HEK293 (cell line): ENCODE measurements around the gene MICAL3.

Experiments
- CTCF ChIA-PET: fragments of 350-600 bp; formaldehyde crosslinking; extraction: SDS; loops from one replicate; lab custom pipeline; 2021; ENCODE audit warnings: antibody characterized with exemption; lab: Yijun Ruan, JAX
- POLR2A ChIA-PET: fragments of 300-600 bp; formaldehyde crosslinking; extraction: SDS; loops from one replicate; lab custom pipeline; 2020; ENCODE audit warnings: antibody characterized with exemption, inconsistent platforms; lab: Yijun Ruan, JAX
- H3K27ac ChIP-seq: fragments of 200-500 bp; sonication (Bioruptor generic); 2 replicates; pipeline ENCODE4 v1.5.1; 2014; ENCODE audit warnings: low read depth, low read length, control low read depth, inconsistent platforms; ENCODE audit errors: extremely low read depth
- H3K36me3 ChIP-seq, 2 experiments: fragments of 200-500 bp in 1 of 2; sonication (Bioruptor generic) in 1 of 2; 1 replicate in 1 of 2; 2 replicates in 1 of 2; pipeline ENCODE4 v1.5.1; 2014 to 2017; ENCODE audit warnings: inconsistent platforms in 2 of 2, low read length in 2 of 2; ENCODE audit not compliant: control insufficient read depth in 2 of 2, insufficient read depth in 1 of 2
- H3K4me1 ChIP-seq: fragments of 200-500 bp; sonication (Bioruptor generic); 2 replicates; pipeline ENCODE4 v1.5.1; 2014; ENCODE audit warnings: mild to moderate bottlenecking, low read length, inconsistent platforms; ENCODE audit not compliant: control insufficient read depth, insufficient read depth
- H3K4me3 ChIP-seq: 2 replicates; pipeline ENCODE4 v1.5.1; 2011; ENCODE audit warnings: low read depth, mild to moderate bottlenecking, control low read depth, low read length, moderate library complexity
- H3K9me3 ChIP-seq: fragments of 200-500 bp; sonication (Bioruptor generic); 2 replicates; pipeline ENCODE4 v1.5.1; 2014; ENCODE audit warnings: low read depth, low read length, inconsistent platforms; ENCODE audit not compliant: control insufficient read depth, insufficient read depth
- HOXA7 ChIP-seq: sonication (generic); formaldehyde crosslinking; IDR thresholded peaks from 2 replicates; pipeline ENCODE4 v1.8.1; 2022; ENCODE audit warnings: missing genetic modification reagents, borderline replicate concordance
- KLF1 ChIP-seq: fragments of 450-650 bp; formaldehyde crosslinking; IDR thresholded peaks from 2 replicates; pipeline ENCODE4 v1.5.1; 2016; ENCODE audit warnings: missing biosample characterization, missing genetic modification characterization
- KLF16 ChIP-seq: fragments of 450-650 bp; formaldehyde crosslinking; IDR thresholded peaks from 2 replicates; pipeline ENCODE4 v1.5.1; 2017; ENCODE audit warnings: missing biosample characterization, missing genetic modification characterization
- PBX3 ChIP-seq: sonication (generic); formaldehyde crosslinking; IDR thresholded peaks from 2 replicates; pipeline ENCODE4 v1.8.1; 2022; ENCODE audit warnings: mild to moderate bottlenecking, moderate library complexity, missing genetic modification reagents
- PRDM2 ChIP-seq: fragments of 450-650 bp; formaldehyde crosslinking; IDR thresholded peaks from 2 replicates; pipeline ENCODE4 v1.5.1; 2016; ENCODE audit warnings: missing biosample characterization, missing genetic modification characterization, borderline replicate concordance
- SCRT2 ChIP-seq: fragments of 450-650 bp; formaldehyde crosslinking; IDR thresholded peaks from 2 replicates; pipeline ENCODE4 v1.5.1; 2016; ENCODE audit warnings: missing biosample characterization, missing genetic modification characterization
- TCF7L2 ChIP-seq: IDR thresholded peaks from 2 replicates; pipeline ENCODE4 v1.6.1; 2011; ENCODE audit warnings: low read depth, mild to moderate bottlenecking, inconsistent platforms, low read length, moderate library complexity, borderline replicate concordance
- YY1 ChIP-seq: fragments of 450-650 bp; formaldehyde crosslinking; IDR thresholded peaks from 2 replicates; pipeline ENCODE4 v1.5.1; 2018; ENCODE audit warnings: missing biosample characterization, missing genetic modification characterization
- ZFP69B ChIP-seq: fragments of 450-650 bp; formaldehyde crosslinking; IDR thresholded peaks from 2 replicates; pipeline ENCODE4 v1.5.1; 2016; ENCODE audit warnings: missing biosample characterization, missing genetic modification characterization
- ZNF16 ChIP-seq: fragments of 450-650 bp; formaldehyde crosslinking; IDR thresholded peaks from 2 replicates; pipeline ENCODE4 v1.5.1; 2016; ENCODE audit warnings: low read depth, missing biosample characterization, missing genetic modification characterization
- ZNF23 ChIP-seq: fragments of 450-650 bp; formaldehyde crosslinking; IDR thresholded peaks from 2 replicates; pipeline ENCODE4 v1.5.1; 2016; ENCODE audit warnings: missing biosample characterization, missing genetic modification characterization, borderline replicate concordance
- ZNF239 ChIP-seq: fragments of 450-650 bp; formaldehyde crosslinking; IDR thresholded peaks from 2 replicates; pipeline ENCODE4 v1.5.1; 2016; ENCODE audit warnings: missing biosample characterization, missing genetic modification characterization
- ZNF394 ChIP-seq: fragments of 450-650 bp; formaldehyde crosslinking; IDR thresholded peaks from 2 replicates; pipeline ENCODE4 v1.5.1; 2016; ENCODE audit warnings: missing biosample characterization, missing genetic modification characterization, mild to moderate bottlenecking, moderate library complexity, borderline replicate concordance
- ZNF404 ChIP-seq: fragments of 450-650 bp; formaldehyde crosslinking; IDR thresholded peaks from 2 replicates; pipeline ENCODE4 v1.5.1; 2017; ENCODE audit warnings: missing biosample characterization, missing genetic modification characterization
- ZNF426 ChIP-seq: fragments of 450-650 bp; formaldehyde crosslinking; IDR thresholded peaks from 2 replicates; pipeline ENCODE4 v1.5.1; 2017; ENCODE audit warnings: missing biosample characterization, missing genetic modification characterization, mild to moderate bottlenecking, inconsistent platforms, moderate library complexity
- ZNF501 ChIP-seq: fragments of 450-650 bp; formaldehyde crosslinking; IDR thresholded peaks from 2 replicates; pipeline ENCODE4 v1.5.1; 2016; ENCODE audit warnings: missing biosample characterization, missing genetic modification characterization
- ZNF529 ChIP-seq: fragments of 450-650 bp; formaldehyde crosslinking; IDR thresholded peaks from 2 replicates; pipeline ENCODE4 v1.5.1; 2017; ENCODE audit warnings: missing genetic modification characterization, missing biosample characterization; ENCODE audit not compliant: insufficient replicate concordance
- ZNF561 ChIP-seq: fragments of 450-650 bp; IDR thresholded peaks from 2 replicates; pipeline ENCODE4 v1.5.1; 2018; ENCODE audit warnings: missing biosample characterization, missing genetic modification characterization, borderline replicate concordance
- ZNF571 ChIP-seq: fragments of 450-650 bp; formaldehyde crosslinking; IDR thresholded peaks from 2 replicates; pipeline ENCODE4 v1.5.0; 2017; ENCODE audit warnings: missing biosample characterization, missing genetic modification characterization
- ZNF623 ChIP-seq: fragments of 450-650 bp; formaldehyde crosslinking; IDR thresholded peaks from 2 replicates; pipeline ENCODE4 v1.5.1; 2016; ENCODE audit warnings: missing biosample characterization, missing genetic modification characterization
- ZNF701 ChIP-seq: fragments of 450-650 bp; formaldehyde crosslinking; IDR thresholded peaks from 2 replicates; pipeline ENCODE4 v1.5.1; 2016; ENCODE audit warnings: missing biosample characterization, missing genetic modification characterization
- ZNF747 ChIP-seq: fragments of 450-650 bp; formaldehyde crosslinking; IDR thresholded peaks from 2 replicates; pipeline ENCODE4 v1.5.1; 2016; ENCODE audit warnings: missing biosample characterization, missing genetic modification characterization
- ZNF830 ChIP-seq: fragments of 450-650 bp; IDR thresholded peaks from 2 replicates; pipeline ENCODE4 v1.5.0; 2018; ENCODE audit warnings: missing biosample characterization, missing genetic modification characterization, low read depth, mild to moderate bottlenecking, moderate library complexity

MICAL3 gene

GRCh38 chr22:17866127-17866526 lies 158.2 kb downstream of the MICAL3 start:
- CTCF ChIA-PET, result no interaction called here
- Histone ChIP-seq H3K4me1 (0 out of 2 replicates have a peak, but pooled peaks cover 3% of the 10 kb centered on the region), H3K4me3 (no peak overlapping the region), H3K36me3 (peaks cover 5 to 67% of the 10 kb centered on the region in 2 experiments; a peak in 2 of 3 replicates), H3K9me3 (no peaks in the 10 kb centered on the region), H3K27ac (no peak overlapping the region)
- TF ChIP-seq ZNF404 (no peak), ZNF571 (no peak), PBX3 (no peak), ZFP69B (tag by site-specific recombination) (no peak), SCRT2 (tag by site-specific recombination) (no peak), ZNF561 (tag by site-specific recombination) (no peak), ZNF529 (tag by site-specific recombination) (no peak), ZNF701 (tag by site-specific recombination) (no peak)
- POLR2A ChIA-PET, result no interaction called here

- CTCF ChIA-PET, result no interaction called here
- Histone ChIP-seq H3K27ac (no peak overlapping the region), H3K9me3 (no peaks in the 10 kb centered on the region), H3K4me3 (no peak overlapping the region), H3K4me1 (0 out of 2 replicates have a peak, but pooled peaks cover 3% of the 10 kb centered on the region), H3K36me3 (peaks cover 5 to 61% of the 10 kb centered on the region in 2 experiments; a peak in 2 of 3 replicates)
- TF ChIP-seq ZNF830 (tag by site-specific recombination) (no peak), KLF1 (tag by site-specific recombination) (peak; percentile 84)
- POLR2A ChIA-PET, result no interaction called here
Measured at GRCh38 chr22:17865183-17866055, 158.9 kb downstream of the MICAL3 start.

- H3K36me3 ChIP-seq, result peaks cover 5 to 57% of the 10 kb centered on the region in 2 experiments; a peak in 2 of 3 replicates
- ChIA-PET POLR2A (no interaction called here), CTCF (interaction anchor here (0.9 kb wide), 1 partner anchor 27 kb away, joined by 3 read pairs; no protein-coding TSS in a partner anchor)
- no peak for TF ChIP-seq KLF16 (tag by site-specific recombination)
- no peak for TF ChIP-seq KLF1 (tag by site-specific recombination)
- no peak for TF ChIP-seq ZNF501 (tag by site-specific recombination)
- TF ChIP-seq TCF7L2, result no peak
- TF ChIP-seq ZNF623 (tag by site-specific recombination), result 0 out of 2 replicates have a peak, but pooled peaks have one; percentile 11
- no peak for TF ChIP-seq ZNF747 (tag by site-specific recombination)
- TF ChIP-seq ZNF394, result peak; percentile 50; the same call in 1 of the 2 replicates
- no peak for TF ChIP-seq YY1 (tag by site-specific recombination)
- TF ChIP-seq ZNF16, result no peak
- peak; percentile 31 for TF ChIP-seq ZNF426 (tag by site-specific recombination)
- no peak for TF ChIP-seq ZNF239
- TF ChIP-seq ZNF23 (tag by site-specific recombination), result no peak
- TF ChIP-seq HOXA7, result no peak
- TF ChIP-seq PRDM2, result no peak
Measured at GRCh38 chr22:17864398-17865182, 159.8 kb downstream of the MICAL3 start.

More at GRCh38 chr22:17864398-17865182, 159.8 kb downstream of the MICAL3 start:
- Histone ChIP-seq H3K4me3 (no peak overlapping the region), H3K27ac (no peak overlapping the region), H3K9me3 (no peaks in the 10 kb centered on the region), H3K4me1 (0 out of 2 replicates have a peak, but pooled peaks cover 3% of the 10 kb centered on the region)
